Measurements from ENCODE around the gene PTCD1. TPM values are rescaled to one million over a fixed set of nuclear protein-coding genes. Genes with fewer than 3 reads are reported as not detected.

PTCD1 gene
- total and polyA plus RNA-seq, 2 of the 8 experiments (the other 6 are each of a cell fraction or from before 2014, with no cell fraction given), result 7.5 to 7.6 TPM

DNA sequence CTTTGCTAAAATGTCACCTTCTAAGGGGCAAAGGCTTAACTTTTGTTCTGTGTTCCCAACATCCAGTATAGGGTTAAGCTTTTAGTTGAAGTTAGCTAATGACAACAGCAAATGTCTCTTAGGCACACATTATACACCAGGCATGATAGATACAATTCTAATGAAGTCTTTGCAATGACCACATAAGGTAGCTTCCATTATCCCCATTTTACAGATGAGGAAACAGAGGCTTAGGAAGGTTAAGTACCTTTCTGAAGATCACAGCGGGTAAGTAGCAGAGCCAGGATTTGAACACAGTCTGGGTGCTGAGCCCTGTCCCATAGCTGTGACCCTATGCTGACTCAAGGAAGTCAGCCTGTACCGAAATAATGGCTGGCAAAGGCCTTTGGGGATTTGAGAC, 28.0 kb downstream of the PTCD1 start (continued):
- no peak for TF ChIP-seq CTCF (IDR thresholded peaks at IDR 0.05; ENCODE audit: control extremely low read depth in 1 of 3, insufficient read depth in 1 of 3, low read depth in 1 of 3, low read length in 3 of 3)
- no peak for TF ChIP-seq GTF2F1 (IDR thresholded peaks at IDR 0.05; ENCODE audit: borderline replicate concordance, low read depth, low read length)
- no peak for TF ChIP-seq PHF8 (conservative IDR thresholded peaks at IDR 0.05; ENCODE audit: low read depth, low read length)
- TF ChIP-seq CBX5 (IDR thresholded peaks at IDR 0.05; ENCODE audit: low read depth, low read length), result no peak
- no peak for TF ChIP-seq RXRA (IDR thresholded peaks at IDR 0.05; ENCODE audit: insufficient read depth, low read depth, low read length)
- TF ChIP-seq CREB1 (IDR thresholded peaks at IDR 0.05), result no peak
- no peak for TF ChIP-seq CEBPB (IDR thresholded peaks at IDR 0.05; ENCODE audit: low read depth, low read length)
- no peak for TF ChIP-seq SP2 (IDR thresholded peaks at IDR 0.05; ENCODE audit: low read length)
